AG04450 (cell line): ENCODE measurements around the gene RAB38. TPM values are rescaled to one million over a fixed set of nuclear protein-coding genes. Genes with fewer than 3 reads are reported as not detected.

Experiments
- CTCF ChIA-PET: fragments of 300-600, 350-600 bp; formaldehyde crosslinking; extraction: SDS; loops from one replicate; lab custom pipeline; 2022; ENCODE audit warnings: antibody characterized with exemption, inconsistent platforms; lab: Charles Lee
- POLR2A ChIA-PET: fragments of 350-600 bp; formaldehyde crosslinking; extraction: SDS; loops from one replicate; lab custom pipeline; 2021; ENCODE audit warnings: antibody characterized with exemption, inconsistent platforms; lab: Yijun Ruan, JAX
- DNase-seq: peaks from one replicate; pipeline ENCODE4 v3.0.0-alpha.2; 2011; ENCODE audit warnings: low read depth, low spot score
- H3K27ac ChIP-seq: one replicate; pipeline ENCODE4 v1.5.1; 2012; ENCODE audit warnings: low read depth, low read length, control low read depth
- H3K27me3 ChIP-seq: one replicate; pipeline ENCODE4 v1.6.0; 2012; ENCODE audit warnings: low read length; ENCODE audit not compliant: control insufficient read depth, insufficient read depth
- H3K4me3 ChIP-seq: 2 replicates; pipeline ENCODE4 v1.5.1; 2011; ENCODE audit warnings: mild to moderate bottlenecking, low read depth, low read length, control low read depth
- H3K9me3 ChIP-seq: 2 replicates; pipeline ENCODE4 v1.5.1; 2012; ENCODE audit warnings: low read length; ENCODE audit not compliant: control insufficient read depth, insufficient read depth
- polyA plus RNA-seq: library from polyadenylated mRNA; depleted of rRNA; stranded (reverse); fragments of >200 nt; gene quantifications from 2 replicates; pipeline ENCODE4 v1.2.3, GENCODE V29; 2011
- TF ChIP-seq, protein P1 (sequence below): IDR thresholded peaks from 2 replicates; pipeline ENCODE4 v1.5.1; 2011; ENCODE audit warnings: low read depth, low read length, control low read depth, inconsistent platforms

RAB38 gene
- polyA plus RNA-seq, 1 experiment: 7.2 TPM

DNA sequence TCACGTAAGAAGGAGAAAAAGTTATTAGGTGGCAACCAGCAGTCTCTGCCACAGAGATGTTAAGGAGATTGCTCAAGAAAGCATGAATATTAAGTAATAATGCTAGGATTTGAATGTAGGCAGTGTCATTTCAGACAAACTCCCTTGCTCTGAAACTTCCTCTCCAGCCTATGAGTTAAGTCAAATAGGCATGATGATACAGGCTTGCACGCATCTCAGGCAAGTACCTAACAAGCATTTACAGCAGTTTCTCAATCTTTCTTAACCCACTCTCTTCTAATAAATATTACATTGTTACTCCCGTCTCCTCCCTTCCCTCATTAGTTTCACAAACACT is 72.7 kb downstream of the RAB38 start:
- H3K4me3 ChIP-seq: no peak overlapping the region
- CTCF ChIA-PET: interaction anchor here (0.8 to 1.2 kb wide), 2 partner anchors 21 to 442 kb away, joined by 3 to 7 read pairs; no protein-coding TSS in a partner anchor

DNA sequence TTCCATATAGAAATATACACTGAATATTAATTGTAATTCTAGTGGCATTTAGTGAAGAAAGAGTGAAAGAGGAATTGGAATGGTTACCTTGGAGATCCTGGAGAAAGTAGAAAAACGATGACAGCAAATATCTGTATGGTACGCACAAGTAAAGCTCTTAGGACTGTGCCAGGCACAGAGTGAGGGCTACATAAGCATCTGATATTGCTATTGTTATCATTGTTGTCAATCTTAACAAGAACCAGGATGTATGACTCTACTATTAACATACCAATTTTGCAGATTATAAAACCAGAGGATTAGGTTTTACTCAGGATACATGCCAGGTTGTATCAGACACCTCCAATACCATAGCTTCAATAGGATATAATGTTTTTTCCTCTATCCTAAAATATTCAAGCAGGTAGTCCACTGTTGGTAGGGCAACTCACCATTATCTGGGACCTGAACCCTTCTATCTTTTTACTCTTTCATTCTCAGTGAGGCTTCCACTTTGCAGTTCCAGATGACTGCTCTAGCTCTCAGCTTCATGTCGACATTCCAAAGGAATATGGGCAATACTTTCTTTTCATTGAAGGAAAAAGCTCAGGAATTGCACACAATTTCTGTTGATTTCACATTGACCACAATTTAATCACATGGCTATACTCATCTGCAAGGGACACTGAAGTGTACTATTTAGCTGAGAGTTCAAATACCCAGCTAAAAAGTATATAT is 73.2 kb downstream of the RAB38 start:
- no peak overlapping the region for H3K27ac ChIP-seq
- no peaks in the 10 kb centered on the region for H3K9me3 ChIP-seq
- H3K27me3 ChIP-seq: no peaks in the 10 kb centered on the region
- TF ChIP-seq, protein P1, sequence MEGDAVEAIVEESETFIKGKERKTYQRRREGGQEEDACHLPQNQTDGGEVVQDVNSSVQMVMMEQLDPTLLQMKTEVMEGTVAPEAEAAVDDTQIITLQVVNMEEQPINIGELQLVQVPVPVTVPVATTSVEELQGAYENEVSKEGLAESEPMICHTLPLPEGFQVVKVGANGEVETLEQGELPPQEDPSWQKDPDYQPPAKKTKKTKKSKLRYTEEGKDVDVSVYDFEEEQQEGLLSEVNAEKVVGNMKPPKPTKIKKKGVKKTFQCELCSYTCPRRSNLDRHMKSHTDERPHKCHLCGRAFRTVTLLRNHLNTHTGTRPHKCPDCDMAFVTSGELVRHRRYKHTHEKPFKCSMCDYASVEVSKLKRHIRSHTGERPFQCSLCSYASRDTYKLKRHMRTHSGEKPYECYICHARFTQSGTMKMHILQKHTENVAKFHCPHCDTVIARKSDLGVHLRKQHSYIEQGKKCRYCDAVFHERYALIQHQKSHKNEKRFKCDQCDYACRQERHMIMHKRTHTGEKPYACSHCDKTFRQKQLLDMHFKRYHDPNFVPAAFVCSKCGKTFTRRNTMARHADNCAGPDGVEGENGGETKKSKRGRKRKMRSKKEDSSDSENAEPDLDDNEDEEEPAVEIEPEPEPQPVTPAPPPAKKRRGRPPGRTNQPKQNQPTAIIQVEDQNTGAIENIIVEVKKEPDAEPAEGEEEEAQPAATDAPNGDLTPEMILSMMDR: no peak
- ChIA-PET CTCF (interaction anchor here (0.7 to 1.2 kb wide), 3 partner anchors 22 to 442 kb away, joined by 3 to 7 read pairs (median 3); no protein-coding TSS in a partner anchor), POLR2A (no interaction called here)
- no peak overlapping the region for H3K4me3 ChIP-seq
- DNase-seq: no peak

More for the DNA sequence above, 72.7 kb downstream of the RAB38 start:
- POLR2A ChIA-PET: no interaction called here
- TF ChIP-seq, protein P1: no peak
- DNase-seq: no peak
- Histone ChIP-seq H3K27ac (no peak overlapping the region), H3K9me3 (no peaks in the 10 kb centered on the region), H3K27me3 (no peaks in the 10 kb centered on the region)

DNA sequence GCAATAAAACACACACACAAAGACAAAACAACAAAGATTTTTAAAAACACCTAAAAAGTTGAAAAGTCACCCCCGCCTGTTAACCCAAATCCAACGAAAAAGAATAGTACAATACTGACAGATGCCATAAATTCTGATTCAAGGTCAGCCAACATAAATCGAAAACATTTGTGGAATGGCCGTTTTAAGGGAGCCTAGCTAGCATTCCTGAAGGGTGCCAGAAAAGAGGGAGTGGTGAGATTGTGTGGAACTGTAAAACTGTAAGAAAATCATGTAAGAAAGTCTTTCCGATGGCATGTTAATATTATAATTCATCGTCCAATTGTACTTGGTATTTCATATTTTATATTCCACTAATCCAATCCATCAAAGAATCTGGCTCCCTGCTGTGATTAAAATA is 75.1 kb downstream of the RAB38 start:
- Histone ChIP-seq H3K27ac (no peak overlapping the region), H3K9me3 (no peaks in the 10 kb centered on the region), H3K27me3 (no peaks in the 10 kb centered on the region), H3K4me3 (no peak overlapping the region)
- TF ChIP-seq, protein P1: no peak
- CTCF ChIA-PET: no interaction called here
- POLR2A ChIA-PET: no interaction called here
- no peak for DNase-seq

DNA sequence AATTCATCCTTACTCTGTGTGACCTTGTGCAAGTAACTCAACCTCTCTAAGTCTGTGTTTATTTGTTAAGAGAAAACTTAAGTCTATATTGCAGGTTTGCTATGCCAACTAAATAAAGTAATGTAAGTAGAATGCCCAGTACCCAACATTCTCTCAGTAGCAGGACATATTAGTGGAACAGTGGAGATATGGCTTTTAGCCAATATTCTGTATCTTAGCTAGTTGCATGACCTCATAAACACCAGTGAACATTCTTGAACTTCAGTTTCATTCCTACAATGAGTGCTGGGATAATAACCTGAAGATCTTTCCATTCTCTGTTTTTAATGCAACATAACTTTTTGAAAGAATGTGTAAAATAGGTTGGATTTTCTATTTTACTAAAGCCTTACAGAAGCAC is 77.0 kb downstream of the RAB38 start:
- ChIA-PET CTCF (interaction anchor here (1.1 kb wide), 1 partner anchor 82 kb away, joined by 4 read pairs; no protein-coding TSS in a partner anchor), POLR2A (no interaction called here)
- no peak for DNase-seq
- H3K9me3 ChIP-seq: no peaks in the 10 kb centered on the region
- H3K4me3 ChIP-seq: no peak overlapping the region
- TF ChIP-seq, protein P1: no peak
- H3K27ac ChIP-seq: no peak overlapping the region
- H3K27me3 ChIP-seq: no peaks in the 10 kb centered on the region

DNA sequence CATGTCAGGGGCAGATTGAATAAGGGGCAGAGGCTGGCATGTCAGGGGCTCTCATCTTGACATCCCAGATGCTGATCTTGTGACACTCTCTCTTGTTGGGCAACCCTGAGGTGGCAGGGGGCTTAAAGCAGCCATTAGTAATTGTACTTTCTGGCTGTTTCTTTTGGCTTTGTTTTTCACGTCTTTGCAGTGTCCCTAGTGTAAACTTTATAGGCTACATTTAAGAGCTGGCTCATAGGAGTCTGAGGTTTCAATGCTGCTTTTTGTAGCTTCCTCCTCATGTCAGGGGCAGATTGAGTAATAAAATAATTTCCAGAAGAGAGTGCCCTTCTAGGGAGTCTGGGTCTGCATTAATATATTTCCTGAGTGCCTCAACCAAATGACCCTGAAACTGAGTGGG is 86.1 kb downstream of the RAB38 start:
- TF ChIP-seq, protein P1: no peak
- H3K27ac ChIP-seq: no peak overlapping the region
- no peak for DNase-seq
- H3K9me3 ChIP-seq: no peaks in the 10 kb centered on the region
- ChIA-PET CTCF (no interaction called here), POLR2A (no interaction called here)
- no peaks in the 10 kb centered on the region for H3K27me3 ChIP-seq
- H3K4me3 ChIP-seq: no peak overlapping the region
